AG04450 (cell line): ENCODE data around the gene CALD1. TPM values are rescaled to one million over a fixed set of nuclear protein-coding genes. Genes with fewer than 3 reads are reported as not detected.

ENCODE experiments used
- CTCF ChIA-PET: fragments of 300-600, 350-600 bp; formaldehyde crosslinking; extraction: SDS; loops from one replicate; lab custom pipeline; 2022; ENCODE audit warnings: antibody characterized with exemption, inconsistent platforms; lab: Charles Lee
- POLR2A ChIA-PET: fragments of 350-600 bp; formaldehyde crosslinking; extraction: SDS; loops from one replicate; lab custom pipeline; 2021; ENCODE audit warnings: antibody characterized with exemption, inconsistent platforms; lab: Yijun Ruan, JAX
- DNase-seq: peaks from one replicate; pipeline ENCODE4 v3.0.0-alpha.2; 2011; ENCODE audit warnings: low read depth, low spot score
- H3K27ac ChIP-seq: one replicate; pipeline ENCODE4 v1.5.1; 2012; ENCODE audit warnings: low read depth, low read length, control low read depth
- H3K27me3 ChIP-seq: one replicate; pipeline ENCODE4 v1.6.0; 2012; ENCODE audit warnings: low read length; ENCODE audit not compliant: control insufficient read depth, insufficient read depth
- H3K4me3 ChIP-seq: 2 replicates; pipeline ENCODE4 v1.5.1; 2011; ENCODE audit warnings: mild to moderate bottlenecking, low read depth, low read length, control low read depth
- H3K9me3 ChIP-seq: 2 replicates; pipeline ENCODE4 v1.5.1; 2012; ENCODE audit warnings: low read length; ENCODE audit not compliant: control insufficient read depth, insufficient read depth
- CTCF ChIP-seq: IDR thresholded peaks from 2 replicates; pipeline ENCODE4 v1.5.1; 2011; ENCODE audit warnings: low read depth, low read length, control low read depth, inconsistent platforms
- polyA plus RNA-seq: library from polyadenylated mRNA; depleted of rRNA; stranded (reverse); fragments of >200 nt; gene quantifications from 2 replicates; pipeline ENCODE4 v1.2.3, GENCODE V29; 2011

Gene CALD1
- polyA plus RNA-seq, 1 experiment: 804 TPM

- H3K4me3 ChIP-seq: no peak overlapping the region
- H3K9me3 ChIP-seq: no peaks in the 10 kb centered on the region
- ChIA-PET CTCF (interaction anchor here (1.1 to 3.1 kb wide), 4 partner anchors 9 to 78 kb away, joined by 6 to 11 read pairs (median 8); no protein-coding TSS in a partner anchor), POLR2A (interaction anchor here (0.7 to 2.6 kb wide), 6 partner anchors 12 to 122 kb away, joined by 3 to 10 read pairs (median 4); partner anchors contain the start of genes BPGM and CALD1)
- no peak for DNase-seq
- H3K27me3 ChIP-seq: no peaks in the 10 kb centered on the region
- no peak for TF ChIP-seq CTCF
- H3K27ac ChIP-seq: no peak overlapping the region
Observed at GRCh38 chr7:134767520-134768168, 11.8 kb upstream of the CALD1 start.

GRCh38 chr7:134768243-134768642, 11.2 kb upstream of the CALD1 start:
- ChIA-PET CTCF (interaction anchor here (1.1 to 3.1 kb wide), 4 partner anchors 10 to 78 kb away, joined by 6 to 11 read pairs (median 8); no protein-coding TSS in a partner anchor), POLR2A (interaction anchor here (0.5 to 2.6 kb wide), 6 partner anchors 11 to 122 kb away, joined by 3 to 10 read pairs (median 4); partner anchors contain the start of genes BPGM and CALD1)
- Histone ChIP-seq H3K27ac (no peak overlapping the region), H3K27me3 (no peaks in the 10 kb centered on the region), H3K9me3 (no peaks in the 10 kb centered on the region), H3K4me3 (no peak overlapping the region)
- DNase-seq: no peak
- no peak for TF ChIP-seq CTCF

- ChIA-PET POLR2A (interaction anchor here (0.6 kb wide), 1 partner anchor 18 kb away, joined by 4 read pairs; no protein-coding TSS in a partner anchor), CTCF (interaction anchor here (0.6 kb wide), 1 partner anchor 59 kb away, joined by 3 read pairs; no protein-coding TSS in a partner anchor)
- TF ChIP-seq CTCF: no peak
Observed at GRCh38 chr7:134770676-134771075, 8.8 kb upstream of the CALD1 start.

DNA sequence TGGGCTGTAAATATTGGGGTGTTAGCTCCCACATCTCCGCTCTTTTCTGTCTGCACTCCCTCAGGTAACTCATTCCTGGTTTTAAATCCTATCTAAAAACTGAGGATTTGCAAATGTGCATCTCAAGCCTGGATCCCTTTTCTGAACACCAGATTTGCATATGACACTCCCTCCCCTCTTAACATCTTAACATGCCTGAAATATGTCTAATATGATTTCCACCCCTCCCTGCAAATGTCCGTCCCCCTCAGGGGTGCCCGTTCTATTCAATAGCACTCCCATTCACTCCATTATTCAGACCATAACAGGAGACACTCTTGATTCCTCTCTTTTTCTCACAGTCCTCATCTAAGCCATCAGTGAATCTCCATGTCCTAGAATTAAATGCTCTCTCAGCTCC, 8.3 kb upstream of the CALD1 start:
- H3K4me3 ChIP-seq: no peak overlapping the region
- ChIA-PET POLR2A (no interaction called here), CTCF (interaction anchor here (0.6 kb wide), 1 partner anchor 58 kb away, joined by 3 read pairs; no protein-coding TSS in a partner anchor)
- DNase-seq: no peak
- TF ChIP-seq CTCF: no peak
- no peaks in the 10 kb centered on the region for H3K9me3 ChIP-seq
- no peak overlapping the region for H3K27ac ChIP-seq
- no peaks in the 10 kb centered on the region for H3K27me3 ChIP-seq

More at GRCh38 chr7:134770676-134771075, 8.8 kb upstream of the CALD1 start:
- no peak for DNase-seq
- Histone ChIP-seq H3K27me3 (no peaks in the 10 kb centered on the region), H3K27ac (no peak overlapping the region), H3K4me3 (no peak overlapping the region), H3K9me3 (no peaks in the 10 kb centered on the region)

DNA sequence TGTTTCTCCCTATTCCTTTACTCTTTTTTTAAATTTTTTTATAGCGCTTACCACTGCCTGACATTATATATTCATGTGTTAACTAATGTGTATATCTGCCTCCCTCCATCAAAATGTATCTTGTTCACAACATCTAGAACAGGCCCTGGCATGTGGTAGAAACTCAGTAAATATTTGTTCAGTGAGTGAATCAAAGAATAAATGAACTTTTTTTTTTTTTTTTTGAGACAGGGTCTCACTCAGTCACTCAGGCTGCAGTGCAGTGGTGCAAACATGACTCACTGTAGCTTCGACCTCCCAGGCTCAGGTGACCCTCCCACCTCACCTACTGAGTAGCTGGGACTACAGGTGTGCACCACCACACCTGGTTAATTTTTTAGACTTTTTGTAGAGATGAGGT, 7.5 kb upstream of the CALD1 start:
- Histone ChIP-seq H3K9me3 (no peaks in the 10 kb centered on the region), H3K4me3 (no peak overlapping the region), H3K27ac (no peak overlapping the region), H3K27me3 (no peaks in the 10 kb centered on the region)
- ChIA-PET POLR2A (interaction anchor here (0.6 to 1.2 kb wide), 2 partner anchors 40 to 45 kb away, joined by 3 read pairs; no protein-coding TSS in a partner anchor), CTCF (interaction anchor here (0.6 kb wide), 1 partner anchor 43 kb away, joined by 4 read pairs; no protein-coding TSS in a partner anchor)
- DNase-seq: no peak
- no peak for TF ChIP-seq CTCF
